HepG2 (cell line): ENCODE data around the gene ULK3. TPM values are rescaled to one million over a fixed set of nuclear protein-coding genes. Genes with fewer than 3 reads are reported as not detected.

Experiments
- BCL3 ChIP-seq: sonication (generic); formaldehyde crosslinking; IDR thresholded peaks from 2 replicates; pipeline ENCODE4 v1.5.1; 2020; ENCODE audit warnings: mild to moderate bottlenecking, missing genetic modification reagents, moderate library complexity
- CEBPG ChIP-seq: IDR thresholded peaks from 2 replicates; pipeline ENCODE4 v1.6.1; 2016
- EZH2 ChIP-seq: conservative IDR thresholded peaks from 2 replicates; pipeline ENCODE4 v1.6.1; 2012; ENCODE audit warnings: mild to moderate bottlenecking, low read depth, low read length, moderate library complexity
- GLI4 ChIP-seq: sonication (generic); formaldehyde crosslinking; IDR thresholded peaks from 2 replicates; pipeline ENCODE4 v1.5.1; 2020; ENCODE audit warnings: missing genetic modification reagents, mild to moderate bottlenecking, moderate library complexity, borderline replicate concordance
- KAT8 ChIP-seq: IDR thresholded peaks from 2 replicates; pipeline ENCODE4 v1.6.1; 2016; ENCODE audit warnings: missing genetic modification reagents, missing compliant biosample characterization
- KDM1A ChIP-seq: IDR thresholded peaks from 2 replicates; pipeline ENCODE4 v1.6.1; 2016; ENCODE audit warnings: missing compliant biosample characterization
- KLF9 ChIP-seq: IDR thresholded peaks from 2 replicates; pipeline ENCODE4 v1.6.1; 2016; ENCODE audit warnings: low read depth
- MIXL1 ChIP-seq: IDR thresholded peaks from 2 replicates; pipeline ENCODE4 v1.6.1; 2016
- MLLT10 ChIP-seq: sonication (generic); formaldehyde crosslinking; IDR thresholded peaks from 2 replicates; pipeline ENCODE4 v1.4.0; 2020; ENCODE audit warnings: missing genetic modification reagents
- MXI1 ChIP-seq: IDR thresholded peaks from 3 replicates; pipeline ENCODE4 v1.6.1; 2012; ENCODE audit warnings: low read depth, low read length, inconsistent platforms, borderline replicate concordance
- NR0B2 ChIP-seq: sonication (generic); formaldehyde crosslinking; IDR thresholded peaks from 2 replicates; pipeline ENCODE4 v1.4.0; 2020; ENCODE audit warnings: mild to moderate bottlenecking, missing genetic modification reagents
- SMC3 ChIP-seq: IDR thresholded peaks from 2 replicates; pipeline ENCODE4 v1.6.1; 2011; ENCODE audit warnings: low read length, improper control_type of control experiment
- SOX13 ChIP-seq, 3 experiments: fragments of 450-650 bp in 1 of 3; sonication (generic) in 1 of 3; formaldehyde crosslinking in 1 of 3; IDR thresholded peaks in 2 of 3; conservative IDR thresholded peaks in 1 of 3; 2 replicates each; pipeline versions ENCODE4 v1.5.0 to v1.6.1; 2016 to 2020; ENCODE audit warnings: antibody characterized with exemption in 1 of 3, mild to moderate bottlenecking in 1 of 3, missing compliant biosample characterization in 1 of 3, missing genetic modification reagents in 1 of 3, moderate library complexity in 1 of 3
- TFE3 ChIP-seq: IDR thresholded peaks from 2 replicates; pipeline ENCODE4 v1.6.1; 2016
- TMF1 ChIP-seq: sonication (generic); formaldehyde crosslinking; IDR thresholded peaks from 2 replicates; pipeline ENCODE4 v1.8.1; 2022; ENCODE audit warnings: low read depth, missing genetic modification reagents
- XBP1 ChIP-seq: sonication (generic); formaldehyde crosslinking; IDR thresholded peaks from 2 replicates; pipeline ENCODE4 v1.5.0; 2020; ENCODE audit warnings: missing genetic modification reagents
- ZNF101 ChIP-seq: sonication (generic); formaldehyde crosslinking; IDR thresholded peaks from 2 replicates; pipeline ENCODE4 v1.4.0; 2020; ENCODE audit warnings: mild to moderate bottlenecking, low read depth, missing genetic modification reagents, borderline replicate concordance
- ZNF292 ChIP-seq: sonication (generic); formaldehyde crosslinking; IDR thresholded peaks from 2 replicates; pipeline ENCODE4 v1.8.1; 2022; ENCODE audit warnings: mild to moderate bottlenecking, low read depth, missing genetic modification reagents, borderline replicate concordance
- ZNF329 ChIP-seq: sonication (generic); formaldehyde crosslinking; IDR thresholded peaks from 2 replicates; pipeline ENCODE4 v1.9.0; 2021; ENCODE audit warnings: low read depth, mild to moderate bottlenecking, missing genetic modification reagents
- ZNF335 ChIP-seq: sonication (generic); formaldehyde crosslinking; IDR thresholded peaks from 2 replicates; pipeline ENCODE4 v1.4.0; 2020; ENCODE audit warnings: missing genetic modification reagents
- ZNF432 ChIP-seq: sonication (generic); formaldehyde crosslinking; IDR thresholded peaks from 2 replicates; pipeline ENCODE4 v1.5.0; 2020; ENCODE audit warnings: missing genetic modification reagents, mild to moderate bottlenecking, borderline replicate concordance
- ZNF510 ChIP-seq: sonication (generic); formaldehyde crosslinking; IDR thresholded peaks from 2 replicates; pipeline ENCODE4 v1.4.0; 2020; ENCODE audit warnings: low read depth, mild to moderate bottlenecking, missing genetic modification reagents
- ZNF546 ChIP-seq: sonication (generic); formaldehyde crosslinking; conservative IDR thresholded peaks from 2 replicates; pipeline ENCODE4 v1.8.1; 2023; ENCODE audit warnings: mild to moderate bottlenecking, missing genetic modification reagents
- ZNF672 ChIP-seq: sonication (generic); formaldehyde crosslinking; IDR thresholded peaks from 2 replicates; pipeline ENCODE4 v1.8.1; 2022; ENCODE audit warnings: missing genetic modification reagents
- ZSCAN25 ChIP-seq: sonication (generic); formaldehyde crosslinking; IDR thresholded peaks from 2 replicates; pipeline ENCODE4 v1.8.0; 2022; ENCODE audit warnings: mild to moderate bottlenecking, missing genetic modification reagents
- ZSCAN30 ChIP-seq: sonication (generic); formaldehyde crosslinking; IDR thresholded peaks from 2 replicates; pipeline ENCODE4 v1.5.0; 2020; ENCODE audit warnings: mild to moderate bottlenecking, missing genetic modification reagents
- ZSCAN5A ChIP-seq: sonication (generic); formaldehyde crosslinking; IDR thresholded peaks from 2 replicates; pipeline ENCODE4 v1.8.0; 2022; ENCODE audit warnings: mild to moderate bottlenecking, missing genetic modification reagents, borderline replicate concordance
- ZZZ3 ChIP-seq: sonication (generic); formaldehyde crosslinking; IDR thresholded peaks from 2 replicates; pipeline ENCODE4 v1.4.0; 2020; ENCODE audit warnings: missing genetic modification reagents, mild to moderate bottlenecking, borderline replicate concordance
- polyA plus RNA-seq, 8 experiments: library from polyadenylated mRNA; depleted of rRNA in 3 of 8; stranded (reverse) in 7 of 8; unstranded in 1 of 8; fragments of >200 nt; fragmentation: Illumina TruSeq in 4 of 8; extraction: Trizol in 4 of 8; gene quantifications; 2 replicates each; pipeline versions ENCODE4 v1.2.1 to v1.2.3, GENCODE V29; 2011 to 2016; ENCODE audit warnings: low read depth in 4 of 8, missing spikeins in 1 of 8, mixed read lengths in 1 of 8; ENCODE audit not compliant: insufficient read depth in 1 of 8
- total RNA-seq, 5 experiments: library from RNA; depleted of rRNA; stranded (reverse); fragments of >200 nt; fragmentation: Illumina TruSeq; extraction: Trizol; gene quantifications; 2 replicates each; pipeline ENCODE4 v1.2.3, GENCODE V29; 2016; ENCODE audit warnings: low read depth in 1 of 5

ULK3 gene
- total and polyA plus RNA-seq, 2 of the 13 experiments (the other 11 are each of a cell fraction or from before 2014, with no cell fraction given), result 15.2 to 23.7 TPM

GRCh38 chr15:74873036-74873755 lies 30.2 kb upstream of the ULK3 start, which contains the start of gene SCAMP2 (continued):
- TF ChIP-seq ZNF432 (CRISPR knock-in tag) (no peak), SOX13 (IDR thresholded peaks at IDR 0.05) (no peak), SOX13 (CRISPR knock-in tag; conservative IDR thresholded peaks at IDR 0.05 in 1 of 2, IDR thresholded peaks at IDR 0.05 in 1 of 2) (no peak), KLF9 (CRISPR knock-in tag) (no peak), KAT8 (CRISPR knock-in tag) (peak; percentile 94), ZSCAN30 (CRISPR knock-in tag) (no peak), XBP1 (no peak), ZNF335 (CRISPR knock-in tag) (peak; percentile 52; the same call in 1 of the 2 replicates), ZZZ3 (CRISPR knock-in tag) (peak; percentile 38; the same call in 1 of the 2 replicates), SMC3 (no peak), GLI4 (CRISPR knock-in tag) (0 out of 2 replicates have a peak, but pooled peaks have one; percentile 19), ZSCAN25 (CRISPR knock-in tag) (no peak), TFE3 (no peak), KDM1A (CRISPR knock-in tag) (no peak), ZNF101 (CRISPR knock-in tag) (no peak), TMF1 (CRISPR knock-in tag) (no peak), ZNF546 (peak; percentile 78; the same call in 1 of the 2 replicates), MIXL1 (CRISPR knock-in tag) (no peak), ZSCAN5A (CRISPR knock-in tag) (no peak), ZNF292 (CRISPR knock-in tag) (no peak), EZH2 (no peak), ZNF510 (no peak), MXI1 (peak; percentile 25; the same call in 1 of the 3 replicates), ZNF672 (no peak), ZNF329 (CRISPR knock-in tag) (peak; percentile 64; the same call in 1 of the 2 replicates), BCL3 (no peak), MLLT10 (CRISPR knock-in tag) (no peak), CEBPG (CRISPR knock-in tag) (no peak), NR0B2 (CRISPR knock-in tag) (0 out of 2 replicates have a peak, but pooled peaks have one; percentile 36)
